GM19467 (cell line): ENCODE measurements around the gene PIK3AP1.

Experiments
- ATAC-seq: cut with Tn5 transposase; IDR thresholded peaks from one replicate; pipeline ENCODE4 v1.9.1; 2021; ENCODE audit warnings: mild to moderate bottlenecking, moderate library complexity; ENCODE audit not compliant: unreplicated experiment

PIK3AP1 gene

DNA sequence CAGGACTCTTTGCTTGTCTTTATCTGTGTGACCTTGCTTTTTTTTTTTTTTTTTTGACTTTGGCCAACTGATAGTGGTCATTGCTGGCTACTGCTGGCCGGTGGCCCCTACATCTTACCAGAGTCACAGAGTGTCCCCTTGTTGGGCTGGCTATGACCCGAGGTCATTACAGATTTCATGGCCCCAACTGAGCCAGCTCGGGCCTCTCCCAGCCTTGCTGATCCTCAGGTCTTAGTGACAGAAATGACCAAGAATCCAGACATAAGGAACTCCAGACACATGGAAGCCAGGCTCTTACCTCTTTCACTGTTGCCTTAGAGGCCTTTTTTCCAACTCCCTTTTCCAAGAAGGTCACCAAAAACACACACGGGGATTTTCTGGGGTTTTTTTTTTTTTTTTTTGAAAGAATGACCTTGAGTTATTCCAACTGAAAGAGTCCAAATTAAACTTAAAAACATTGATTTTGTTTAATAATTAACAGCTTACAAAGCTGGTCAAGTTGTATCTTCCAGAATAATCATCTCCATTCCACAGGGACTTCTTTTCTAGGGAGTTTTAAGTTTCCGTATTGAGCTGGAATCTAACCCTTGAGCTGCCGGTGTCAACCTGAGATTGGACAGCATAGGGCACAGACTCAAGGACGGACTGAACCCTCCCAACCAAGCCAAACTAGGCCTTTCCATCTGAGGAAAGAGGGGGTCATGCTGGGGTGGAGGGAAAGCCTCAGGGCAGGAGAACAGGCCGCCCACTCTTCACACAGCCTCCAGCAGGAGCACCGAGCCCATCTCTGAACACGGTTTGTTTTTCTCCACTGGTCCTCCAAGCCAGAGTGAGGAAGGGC lies 43.8 kb downstream of the PIK3AP1 start:
- ATAC-seq: no peak

GRCh38 chr10:96675846-96676245 lies 44.5 kb downstream of the PIK3AP1 start:
- no peak for ATAC-seq

DNA sequence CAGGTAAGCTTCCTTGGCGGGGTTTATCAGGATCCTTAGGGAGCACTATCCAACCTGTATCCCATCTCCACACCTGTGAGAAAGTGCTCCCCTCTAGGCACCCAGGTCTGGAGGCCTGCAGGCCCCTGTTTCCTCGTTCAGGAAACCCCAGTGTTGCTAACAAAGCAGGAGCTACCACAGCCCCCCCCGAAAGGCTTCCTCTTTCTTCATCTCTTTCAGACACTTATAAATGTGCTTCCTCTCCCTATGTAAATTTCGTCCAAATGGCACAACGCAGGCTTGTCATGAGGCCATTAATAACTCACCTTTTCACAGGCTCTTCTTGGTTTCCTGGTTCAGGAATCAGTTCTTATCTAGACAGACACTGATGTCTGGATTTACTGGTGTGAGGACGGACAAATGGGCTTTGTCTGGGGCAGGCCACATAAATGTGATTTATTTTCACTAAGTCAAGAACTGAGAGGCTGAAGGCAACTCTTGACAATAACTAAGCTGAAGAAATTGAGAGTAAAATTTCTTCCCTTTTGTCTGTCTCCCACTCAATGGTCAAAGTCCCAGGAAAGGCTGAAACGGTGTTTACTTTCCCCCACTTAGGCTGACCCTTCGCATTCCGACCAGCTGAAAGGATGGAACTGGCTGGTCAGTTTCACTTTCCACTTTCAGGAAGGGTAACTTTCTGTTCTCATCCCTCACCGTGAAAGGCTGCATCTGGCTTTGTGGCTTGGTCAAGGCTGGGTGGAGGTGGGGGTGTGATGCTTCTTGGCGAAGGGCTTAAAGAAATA lies 46.8 kb downstream of the PIK3AP1 start:
- peak; percentile 56 for ATAC-seq

GRCh38 chr10:96672481-96673175 lies 47.7 kb downstream of the PIK3AP1 start:
- no peak for ATAC-seq

DNA sequence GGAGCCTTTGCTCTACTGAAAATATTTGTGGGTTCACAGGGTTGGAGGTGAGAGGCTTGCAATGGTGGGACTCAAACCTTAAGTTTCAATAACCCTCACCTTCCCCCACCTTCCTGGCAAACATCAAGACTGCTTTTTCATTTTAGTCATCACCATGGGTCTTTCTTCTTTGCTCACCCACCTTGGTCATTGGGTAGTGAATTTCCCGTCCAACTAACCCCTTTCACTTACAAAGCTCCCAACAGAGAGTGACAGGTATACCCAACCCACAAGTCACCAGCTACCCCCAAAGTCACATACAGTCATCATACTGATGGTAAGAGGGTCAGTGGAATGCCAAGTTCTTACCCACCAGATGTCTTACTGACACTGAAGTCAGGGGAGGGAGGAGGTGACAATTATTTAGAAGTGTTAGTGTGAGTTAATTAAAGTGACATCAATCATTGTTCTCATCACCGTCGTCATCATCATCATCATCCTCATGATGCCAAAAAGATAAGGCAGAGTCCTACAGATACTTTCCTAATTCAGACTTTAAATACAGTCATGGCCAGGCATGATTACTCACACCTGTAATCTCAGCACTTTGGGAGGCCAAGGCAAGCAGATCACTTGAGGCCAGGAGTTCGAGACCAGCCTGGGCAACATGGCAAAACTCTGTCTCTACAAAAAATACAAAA lies 49.0 kb downstream of the PIK3AP1 start:
- ATAC-seq: no peak

GRCh38 chr10:96670786-96671185 lies 49.5 kb downstream of the PIK3AP1 start:
- no peak for ATAC-seq

DNA sequence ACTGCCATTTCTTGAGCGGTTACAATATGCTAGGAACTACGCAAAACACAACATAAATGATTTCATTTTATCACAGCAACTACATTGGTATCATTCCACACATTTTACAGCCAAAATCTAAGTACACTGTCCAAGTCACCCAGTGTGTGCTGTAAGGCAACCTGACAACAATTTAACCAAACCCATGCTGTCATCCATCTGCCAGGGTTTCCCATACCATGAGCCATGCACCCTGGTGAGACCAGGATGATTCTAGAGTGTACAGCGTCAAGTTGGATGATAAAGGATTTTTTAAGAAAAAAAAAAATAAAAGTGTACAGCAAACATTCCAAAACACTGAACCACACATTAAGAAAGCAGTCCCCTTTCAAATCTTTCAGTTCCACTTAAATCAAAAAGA lies 52.9 kb downstream of the PIK3AP1 start:
- no peak for ATAC-seq

- ATAC-seq: no peak
These were observed 53.6 kb downstream of the PIK3AP1 start for GRCh38 chr10:96666741-96667140.

- ATAC-seq: no peak
These were observed 55.0 kb downstream of the PIK3AP1 start for GRCh38 chr10:96665306-96665705.

DNA sequence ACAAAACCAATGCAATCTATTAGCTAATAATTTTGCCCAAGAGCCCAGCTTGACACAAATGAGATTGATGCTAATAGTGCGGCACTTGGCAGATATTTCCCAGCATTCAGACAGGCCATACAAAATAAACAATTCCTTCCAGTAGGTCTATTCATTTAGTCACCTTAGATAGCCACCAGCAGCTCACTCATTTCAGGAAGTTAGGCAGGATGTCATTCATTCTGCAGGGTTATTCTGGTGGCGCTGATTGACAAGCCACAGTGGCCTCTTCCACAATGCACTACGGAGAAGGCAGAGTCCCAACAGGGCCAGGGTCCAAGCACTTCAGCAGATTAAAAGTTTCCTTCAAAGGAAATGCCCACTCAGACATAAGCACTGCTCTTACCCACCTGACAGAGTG lies 55.8 kb downstream of the PIK3AP1 start:
- no peak for ATAC-seq

DNA sequence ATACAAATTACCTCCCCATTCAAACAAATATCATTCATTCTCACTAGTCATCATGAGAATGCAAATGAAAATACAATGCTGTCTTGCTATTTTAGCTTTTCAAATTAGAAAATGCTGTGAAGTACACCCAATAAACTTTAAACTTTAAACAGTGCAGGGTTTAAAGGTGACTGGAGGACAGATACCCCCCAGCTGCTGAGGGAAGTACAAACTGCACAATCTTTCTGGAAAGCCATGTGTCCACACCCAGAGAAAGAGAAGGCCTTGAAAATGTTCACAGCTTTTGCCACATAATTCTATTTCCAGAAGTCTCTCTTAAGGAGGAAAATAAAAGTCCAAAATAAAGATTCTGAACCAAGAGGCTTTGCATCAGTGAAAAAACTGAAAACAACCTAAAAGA lies 56.5 kb downstream of the PIK3AP1 start:
- ATAC-seq: no peak

DNA sequence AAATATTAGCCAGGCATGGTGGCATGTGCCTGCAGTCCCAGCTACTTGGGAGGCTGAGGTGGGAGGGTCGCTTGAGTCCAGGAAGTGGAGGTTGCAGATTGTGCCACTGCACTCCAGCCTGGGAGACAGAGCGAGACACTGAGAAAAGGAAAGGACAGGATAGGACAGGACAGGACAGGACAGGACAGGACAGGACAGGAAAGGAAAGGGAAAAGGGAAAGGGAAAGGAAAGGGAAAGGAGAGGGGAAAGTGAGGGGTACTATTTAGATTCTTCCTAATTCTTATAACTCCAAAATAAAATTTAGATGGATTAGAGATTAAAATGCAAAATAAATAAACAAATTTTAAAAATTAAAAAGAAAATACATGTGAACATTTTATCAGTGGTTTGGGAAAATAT lies 58.7 kb downstream of the PIK3AP1 start:
- no peak for ATAC-seq

DNA sequence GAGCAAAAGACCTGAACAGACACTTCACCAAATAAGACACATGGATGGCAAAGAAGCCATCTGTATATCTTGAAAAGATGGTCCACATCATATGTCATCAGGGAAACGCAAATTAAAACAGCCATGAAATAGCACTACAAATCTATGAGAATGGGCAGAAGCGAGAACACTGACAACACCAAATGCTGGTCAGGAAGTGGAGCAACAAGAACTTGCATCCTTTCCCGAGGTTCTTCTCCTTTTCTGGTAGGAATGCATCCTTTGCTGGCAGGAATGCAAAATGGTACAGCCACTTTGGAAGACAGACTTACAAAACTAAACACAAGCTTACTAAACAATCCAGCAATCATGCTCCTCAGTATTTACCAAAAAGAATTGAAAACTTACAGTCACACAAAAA lies 60.0 kb downstream of the PIK3AP1 start:
- no peak for ATAC-seq

DNA sequence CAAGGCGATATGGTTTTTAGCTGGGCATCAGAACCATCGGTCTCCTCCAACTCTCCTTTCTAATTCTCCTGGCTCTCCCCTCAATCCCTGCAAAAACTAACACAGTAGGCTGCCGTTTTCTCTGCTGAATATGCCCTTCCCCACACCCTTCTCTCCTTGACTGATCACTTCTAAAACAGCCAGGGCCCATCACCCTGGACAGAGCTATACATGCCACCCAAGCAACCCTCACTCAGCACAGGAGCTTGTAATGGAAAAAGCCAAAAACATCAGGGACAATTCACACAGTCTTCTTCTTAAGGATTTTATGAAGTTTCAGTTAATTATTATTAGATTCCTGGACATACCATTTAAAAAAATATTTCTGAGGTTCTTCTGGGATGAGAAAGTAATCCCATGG lies 61.5 kb downstream of the PIK3AP1 start:
- no peak for ATAC-seq

GRCh38 chr10:96657385-96657784 lies 62.9 kb downstream of the PIK3AP1 start:
- no peak for ATAC-seq

GRCh38 chr10:96656839-96657238 lies 63.5 kb downstream of the PIK3AP1 start:
- no peak for ATAC-seq

- no peak for ATAC-seq
These were observed 64.1 kb downstream of the PIK3AP1 start for GRCh38 chr10:96656198-96656577.

- ATAC-seq: no peak
These were observed 64.7 kb downstream of the PIK3AP1 start for GRCh38 chr10:96655461-96656197.

GRCh38 chr10:96651998-96652431 lies 68.3 kb downstream of the PIK3AP1 start:
- ATAC-seq: peak; percentile 55

DNA sequence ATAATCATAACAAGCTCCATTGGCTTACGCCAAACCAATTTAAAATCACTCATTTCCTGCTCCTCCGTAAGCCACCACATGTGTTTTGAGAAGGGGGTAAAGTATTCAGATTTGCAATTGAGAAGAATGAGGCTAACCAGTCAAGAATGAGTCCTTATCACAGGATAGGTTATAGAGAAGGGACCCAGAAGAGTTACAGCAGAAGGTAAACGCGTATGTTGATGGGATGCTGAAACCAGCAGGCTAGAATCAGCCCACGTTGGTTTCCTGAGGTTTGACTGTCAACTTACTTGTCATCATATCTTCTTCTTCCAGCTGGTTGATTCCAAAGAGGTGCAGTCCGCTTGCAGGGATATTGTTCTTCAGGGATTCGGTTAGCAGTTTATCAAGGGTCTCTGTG lies 69.4 kb downstream of the PIK3AP1 start:
- ATAC-seq: no peak
